ENCODE data around the gene PPDPF.

- no peak for TF ChIP-seq CTCF (IDR thresholded peaks at IDR 0.05; ENCODE audit: insufficient read depth, low read depth, low read length)
- TF ChIP-seq EZH2 (IDR thresholded peaks at IDR 0.05; ENCODE audit: insufficient read depth, low read length) = peak; percentile 60
Measured at GRCh38 chr20:63497946-63498935, 22.3 kb upstream of the PPDPF start.

All from astrocyte (in vitro differentiated cells and primary cell).